Fibroblast of upper back skin (primary cell): ENCODE data around the gene OTUB1.

Experiments used
- DNase-seq: peaks from one replicate; pipeline ENCODE4 v3.0.0-alpha.2; 2013

The OTUB1 gene

DNA sequence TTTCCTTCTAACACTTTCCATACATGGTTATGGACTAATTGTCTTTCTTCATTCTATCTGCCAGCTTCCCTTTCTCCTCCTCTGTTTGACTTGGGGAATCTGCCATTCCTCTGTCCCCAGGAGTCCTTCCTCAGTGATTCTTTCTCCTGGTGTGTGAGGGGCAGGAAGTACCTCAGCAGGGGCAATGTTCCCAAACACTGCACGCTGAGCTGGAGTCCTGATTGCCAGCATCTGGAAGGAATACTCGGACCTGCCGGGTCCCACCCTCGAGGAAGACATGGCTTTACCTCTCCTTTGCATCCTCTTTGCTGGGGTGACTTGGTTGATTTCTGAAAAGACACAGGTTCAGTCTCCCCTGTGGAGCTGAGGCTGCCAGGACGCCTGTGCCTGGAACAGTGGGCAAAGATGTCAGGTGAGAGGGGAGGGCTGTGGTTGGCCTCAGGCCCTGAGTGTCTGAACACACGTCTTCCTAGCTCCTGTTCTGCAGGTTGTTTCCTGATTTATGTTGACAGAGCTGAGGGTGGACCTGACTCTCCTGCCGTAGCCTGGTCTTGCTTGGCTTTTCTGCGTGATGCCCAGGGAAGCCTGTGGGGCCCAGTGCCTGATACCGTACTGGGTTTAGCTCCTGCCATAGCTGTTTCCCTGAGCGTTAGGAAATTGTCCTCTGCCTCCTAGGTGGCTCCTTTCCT is 7.5 kb upstream of the OTUB1 start:
- no peak for DNase-seq

DNA sequence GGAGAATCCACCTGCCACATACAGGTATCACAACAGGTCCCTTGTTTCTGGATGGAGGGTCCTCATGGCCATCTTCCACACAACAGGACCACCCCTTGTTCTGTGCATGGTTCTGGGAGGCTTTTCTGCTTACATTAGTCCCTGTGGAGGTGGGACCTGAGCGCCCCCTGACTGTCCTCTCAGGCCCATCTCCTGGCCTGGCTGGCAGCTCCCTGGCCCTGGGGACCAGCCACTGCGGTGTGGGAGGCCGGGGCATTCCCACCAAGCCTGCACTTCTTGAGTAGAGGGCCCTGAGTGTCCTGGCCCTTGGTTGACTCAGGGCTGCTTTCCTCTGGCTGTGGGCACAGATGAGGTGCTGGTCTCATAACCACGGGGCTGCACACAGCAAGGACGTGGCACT is 6.8 kb upstream of the OTUB1 start:
- DNase-seq: no peak

DNA sequence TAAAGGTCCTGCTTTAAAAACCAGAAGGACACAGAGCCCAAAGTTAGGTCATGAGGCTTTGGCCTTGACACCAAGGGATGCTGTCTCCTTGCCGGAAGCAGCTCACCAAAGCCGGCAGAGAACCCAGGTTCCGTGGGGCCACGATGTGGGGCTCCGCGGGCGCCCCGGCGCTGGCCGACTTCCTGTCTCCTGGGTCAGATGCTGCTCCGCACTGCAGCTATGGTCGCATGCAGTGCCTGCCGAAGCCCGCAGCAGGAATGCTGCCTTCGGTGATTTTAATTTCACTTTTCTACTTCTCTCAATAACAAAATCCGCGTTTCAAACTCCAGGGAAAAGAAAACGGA is 454 bp upstream of the OTUB1 start:
- DNase-seq: no peak

DNA sequence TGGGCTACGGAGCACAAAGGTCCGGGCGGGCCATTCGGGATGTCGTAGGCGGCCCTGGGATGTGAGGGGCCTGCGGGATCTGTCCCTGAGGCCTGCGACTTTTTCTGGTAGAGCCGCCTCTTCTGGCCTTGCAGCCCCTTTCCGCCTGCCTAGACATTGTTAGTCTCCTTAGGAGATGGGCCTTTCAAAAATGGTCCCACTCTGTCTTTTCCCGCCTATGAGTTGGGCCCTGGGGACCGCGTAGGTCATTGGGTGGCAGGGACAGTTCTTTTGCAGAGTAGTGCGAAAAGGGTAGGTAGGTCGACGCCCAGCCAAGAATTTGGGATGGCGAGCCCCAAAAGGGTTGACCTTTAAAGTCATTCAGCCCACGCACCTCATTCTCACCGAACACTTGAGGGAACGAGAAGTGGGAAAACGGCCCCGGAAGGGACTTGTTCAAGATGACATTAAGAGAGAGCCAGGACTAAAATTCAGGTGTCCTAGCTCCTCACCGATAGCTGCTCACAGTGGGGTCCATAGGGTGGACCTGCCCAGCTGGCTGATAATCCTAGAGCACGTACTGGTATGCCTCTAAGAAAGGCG is 785 bp downstream of the OTUB1 start:
- no peak for DNase-seq

DNA sequence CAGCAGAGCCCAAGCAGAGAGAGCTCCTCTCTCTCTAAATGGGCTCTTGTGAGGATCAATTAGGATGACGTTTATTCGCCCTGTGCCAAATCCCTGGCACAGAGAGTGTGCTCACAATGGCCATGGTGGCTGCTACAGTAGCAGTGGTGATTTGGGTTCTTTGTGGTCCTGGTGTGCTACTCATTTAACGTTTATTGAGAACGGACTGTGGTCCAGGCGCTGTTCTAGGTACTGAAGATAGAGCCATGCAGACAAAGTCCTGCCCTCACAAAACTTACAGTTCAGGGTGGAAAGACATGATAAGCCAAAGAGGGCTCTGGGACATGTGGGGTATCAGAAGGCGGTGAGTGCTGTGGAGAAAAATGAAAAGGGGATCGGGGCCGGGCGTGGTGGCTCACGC is 5.3 kb downstream of the OTUB1 start:
- no peak for DNase-seq

DNA sequence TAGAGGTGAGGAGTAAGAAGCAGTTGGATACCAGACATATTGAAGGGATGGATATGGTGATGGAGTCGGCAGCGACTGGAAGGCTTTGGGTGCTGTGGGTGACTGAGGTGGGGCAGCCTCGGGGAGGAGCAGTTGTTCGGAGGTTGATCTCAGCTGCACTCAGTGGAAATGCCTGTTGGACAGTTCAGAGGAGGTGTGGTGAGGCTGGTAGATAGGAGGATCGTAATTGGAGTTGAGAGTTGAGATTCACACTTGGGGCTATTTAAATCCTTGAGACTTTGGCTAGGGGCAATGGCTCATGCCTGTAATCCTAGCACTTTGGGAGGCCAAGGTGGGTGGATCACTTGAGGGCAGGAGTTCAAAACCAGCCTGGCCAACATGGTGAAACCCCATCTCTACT is 6.9 kb downstream of the OTUB1 start:
- DNase-seq: no peak

DNA sequence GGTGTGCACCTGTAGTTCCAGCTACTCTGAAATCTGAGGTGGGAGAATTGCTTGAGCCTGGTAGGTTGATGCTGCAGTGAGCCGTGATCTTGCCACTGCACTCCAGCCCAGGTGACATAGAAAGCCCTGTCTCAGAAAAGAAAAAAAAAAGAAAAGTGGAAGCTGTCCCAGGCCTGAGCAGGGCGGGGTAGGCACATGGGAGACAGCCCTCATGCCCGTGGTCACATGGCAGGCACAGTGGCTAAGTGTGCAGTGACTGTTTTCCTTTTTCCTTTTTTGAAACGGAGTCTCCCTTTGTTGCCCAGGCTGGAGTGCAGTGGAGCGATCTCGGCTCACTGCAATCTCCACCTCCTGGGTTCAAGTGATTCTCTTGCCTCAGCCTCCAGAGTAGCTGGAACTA is 7.8 kb downstream of the OTUB1 start:
- DNase-seq: no peak

DNA sequence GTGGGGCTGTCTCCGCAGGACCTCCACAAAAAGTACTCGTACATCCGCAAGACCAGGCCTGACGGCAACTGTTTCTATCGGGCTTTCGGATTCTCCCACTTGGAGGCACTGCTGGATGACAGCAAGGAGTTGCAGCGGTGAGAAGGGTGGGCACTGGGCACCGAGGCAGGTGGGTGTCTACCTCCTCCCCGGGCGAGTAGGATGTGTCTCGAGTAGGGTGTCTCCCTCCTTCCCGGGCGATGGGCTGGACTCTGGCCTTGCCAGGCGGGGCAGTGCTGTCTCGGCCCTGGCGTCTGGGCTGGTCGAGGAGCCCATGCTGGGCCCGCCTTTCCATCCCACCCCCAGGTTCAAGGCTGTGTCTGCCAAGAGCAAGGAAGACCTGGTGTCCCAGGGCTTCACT is 10.3 kb downstream of the OTUB1 start:
- DNase-seq: no peak

DNA sequence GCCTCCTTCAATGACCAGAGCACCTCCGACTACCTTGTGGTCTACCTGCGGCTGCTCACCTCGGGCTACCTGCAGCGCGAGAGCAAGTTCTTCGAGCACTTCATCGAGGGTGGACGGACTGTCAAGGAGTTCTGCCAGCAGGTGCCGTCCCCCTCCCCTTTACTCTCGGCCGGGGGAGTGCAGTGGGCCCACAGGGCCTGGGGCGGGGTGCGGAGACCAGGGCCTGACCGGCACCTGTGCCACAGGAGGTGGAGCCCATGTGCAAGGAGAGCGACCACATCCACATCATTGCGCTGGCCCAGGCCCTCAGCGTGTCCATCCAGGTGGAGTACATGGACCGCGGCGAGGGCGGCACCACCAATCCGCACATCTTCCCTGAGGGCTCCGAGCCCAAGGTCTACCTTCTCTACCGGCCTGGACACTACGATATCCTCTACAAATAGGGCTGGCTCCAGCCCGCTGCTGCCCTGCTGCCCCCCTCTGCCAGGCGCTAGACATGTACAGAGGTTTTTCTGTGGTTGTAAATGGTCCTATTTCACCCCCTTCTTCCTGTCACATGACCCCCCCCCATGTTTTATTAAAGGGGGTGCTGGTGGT is 11.0 kb downstream of the OTUB1 start:
- no peak for DNase-seq

DNA sequence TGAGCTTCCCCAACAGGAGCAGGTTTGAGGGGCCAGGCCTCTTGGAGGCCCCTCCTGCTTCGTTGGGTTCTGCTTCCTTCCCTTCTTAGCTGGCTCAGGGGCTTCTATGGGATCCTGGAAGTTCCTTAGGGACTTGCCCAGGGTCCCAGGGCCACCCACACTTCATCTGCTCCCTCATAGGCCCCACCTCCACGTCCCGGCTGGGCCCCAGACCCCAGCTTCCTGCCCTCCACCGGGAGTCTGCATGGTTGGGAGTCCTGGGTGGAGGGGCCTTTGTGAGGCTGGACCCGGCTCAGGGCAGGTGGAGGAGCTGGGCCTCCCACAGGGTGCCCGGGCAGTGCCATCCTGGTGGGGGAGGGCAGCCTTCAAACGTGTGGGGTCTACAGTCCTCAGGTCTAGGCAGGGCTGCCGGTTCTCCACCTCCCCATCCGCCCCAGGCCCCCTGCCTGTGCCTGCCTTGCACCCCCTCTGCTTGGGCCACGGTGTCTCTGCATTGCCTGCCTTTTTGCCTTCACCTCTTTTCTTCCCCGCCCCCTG is 11.6 kb downstream of the OTUB1 start:
- no peak for DNase-seq

DNA sequence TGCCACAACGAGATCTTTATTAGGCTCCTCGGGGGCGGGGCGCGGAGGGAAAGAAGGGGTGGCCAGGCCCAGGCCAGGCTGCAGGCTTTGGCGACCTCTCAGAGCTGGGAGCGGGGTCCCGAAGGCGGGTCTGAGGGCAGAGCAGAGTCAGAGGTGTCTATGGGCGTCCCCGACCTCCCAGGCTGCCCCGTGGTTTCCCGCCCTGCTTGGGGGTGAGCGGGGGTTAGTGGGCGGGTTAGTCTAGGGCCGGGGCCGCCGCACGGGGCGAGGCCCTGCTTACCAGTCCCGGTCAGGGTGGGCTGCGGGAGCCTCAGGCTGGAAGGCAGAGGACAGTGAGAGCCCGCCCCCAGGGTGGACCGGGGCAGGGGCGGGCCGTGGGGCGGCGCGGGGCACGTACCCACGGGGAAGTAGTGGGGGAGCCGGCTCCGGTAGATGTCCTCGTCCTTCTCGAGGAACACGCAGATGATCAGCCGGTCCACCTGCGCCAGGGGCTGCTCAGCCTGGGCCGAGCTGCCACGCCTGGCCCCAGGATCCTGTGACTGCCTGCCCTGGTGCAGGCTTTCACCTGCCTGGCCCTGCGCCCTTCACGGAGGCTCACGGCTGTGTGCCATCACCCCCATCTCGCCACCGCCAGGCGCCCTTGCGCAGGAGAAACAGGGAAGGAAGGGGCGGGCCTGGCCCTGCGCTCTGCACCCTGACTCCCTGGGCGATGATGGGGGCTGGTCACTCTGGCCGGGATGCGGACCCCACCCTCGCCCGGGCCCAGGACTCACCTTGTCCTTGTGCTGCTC is 12.5 kb downstream of the OTUB1 start:
- DNase-seq: no peak

DNA sequence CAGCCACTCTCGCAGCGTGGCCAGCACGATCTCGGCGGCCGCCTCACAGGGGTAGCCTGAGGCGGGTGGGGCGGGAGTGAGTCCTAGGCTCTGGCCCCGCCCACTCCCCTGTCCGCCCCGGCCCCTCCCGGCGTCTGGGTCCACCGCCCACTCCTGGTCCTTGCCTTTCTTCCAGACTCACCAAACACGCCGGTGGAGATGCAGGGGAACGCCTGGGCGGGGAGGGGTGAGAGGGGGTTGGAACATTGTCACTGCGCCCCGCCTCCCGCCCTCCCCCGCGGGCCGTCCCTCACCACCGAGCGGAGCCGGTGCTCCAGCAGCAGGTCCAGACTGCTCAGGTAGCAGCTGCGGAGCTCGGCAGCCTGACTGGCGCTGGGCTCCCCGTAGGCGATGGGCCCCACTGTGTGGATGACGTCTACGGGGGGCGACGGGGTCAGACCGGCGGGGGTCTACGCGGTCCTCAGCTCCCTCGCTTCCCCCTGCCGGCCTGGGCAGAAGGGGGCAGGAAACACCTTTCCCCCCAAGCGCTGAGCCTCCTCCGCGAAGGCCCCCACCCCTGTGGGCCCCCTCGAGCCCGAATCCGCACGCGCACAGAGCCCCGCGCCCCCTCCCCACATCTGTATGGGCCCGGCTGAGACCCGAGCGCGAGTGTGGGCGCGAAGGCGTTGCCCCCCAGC is 13.2 kb downstream of the OTUB1 start:
- DNase-seq: peak; percentile 40

DNA sequence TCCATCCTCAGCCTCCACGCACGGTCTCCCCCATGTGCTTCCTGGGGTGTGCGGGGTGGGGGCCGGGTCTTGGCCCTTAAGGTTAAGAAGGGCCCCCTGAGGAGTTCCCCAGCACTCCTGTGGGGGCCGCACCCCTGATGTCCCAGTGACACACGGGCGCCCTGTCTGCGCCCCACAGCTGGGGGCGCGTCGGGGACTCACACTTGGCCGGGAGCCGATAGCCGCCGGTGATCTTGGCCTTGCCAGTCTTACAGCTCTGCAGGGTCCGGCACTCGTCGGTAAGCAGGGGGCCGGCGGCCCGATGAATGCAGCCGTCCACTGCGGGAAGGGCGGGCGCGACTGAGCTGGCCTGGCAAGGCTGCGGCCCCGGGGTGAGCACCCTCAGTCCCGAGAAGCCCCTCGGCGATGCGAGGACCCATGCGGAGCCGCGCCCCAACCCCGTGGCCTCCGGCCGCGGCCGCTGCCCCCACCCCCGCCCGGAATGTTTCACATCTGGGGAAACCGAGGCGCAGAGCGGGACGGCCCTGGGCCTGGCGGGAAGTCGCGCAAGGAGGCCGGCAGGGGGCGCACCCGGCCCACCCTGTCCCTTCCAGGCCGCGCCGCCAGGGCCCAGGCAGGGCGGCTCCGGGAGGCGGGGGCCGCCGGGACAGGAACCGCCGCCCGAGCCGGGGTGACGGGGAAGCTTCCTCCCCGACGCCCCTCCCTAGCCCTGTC is 13.9 kb downstream of the OTUB1 start:
- DNase-seq: peak; percentile 65

DNA sequence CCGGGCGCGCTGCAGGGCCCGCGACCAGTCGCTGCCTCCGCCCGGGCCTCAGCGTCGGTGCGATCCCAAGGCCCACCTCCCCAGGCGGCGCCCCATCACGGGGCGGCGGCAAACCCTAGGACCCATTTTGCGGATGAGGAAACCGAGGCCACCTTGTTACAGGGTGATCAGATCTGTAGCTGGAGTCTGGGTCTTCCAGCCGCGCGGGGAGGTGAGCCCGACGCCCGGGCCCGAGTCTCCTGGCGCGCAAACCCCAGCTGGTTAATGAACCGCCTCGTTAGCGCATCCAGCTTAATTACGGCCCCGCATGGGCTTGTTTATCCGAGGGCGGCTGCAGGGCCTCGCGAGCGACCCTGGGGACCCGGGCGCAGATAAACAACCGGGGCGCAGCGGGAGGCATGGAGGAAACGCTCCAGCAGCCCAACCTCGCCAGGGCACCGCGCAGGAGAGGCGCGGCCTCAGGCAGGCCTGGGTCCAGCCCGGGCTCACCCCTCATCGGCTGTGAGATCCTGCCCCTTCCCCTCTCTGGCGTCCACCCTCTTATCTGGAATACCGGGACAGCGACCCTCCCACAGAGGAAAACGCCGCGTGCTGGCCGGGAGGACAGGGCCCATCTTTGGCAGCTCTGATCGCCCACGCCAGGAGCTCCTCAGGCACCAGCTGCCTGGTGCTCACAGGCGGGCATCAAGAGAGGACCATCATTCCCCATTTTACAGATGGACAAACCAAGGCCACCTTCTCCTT is 14.7 kb downstream of the OTUB1 start:
- DNase-seq: no peak

DNA sequence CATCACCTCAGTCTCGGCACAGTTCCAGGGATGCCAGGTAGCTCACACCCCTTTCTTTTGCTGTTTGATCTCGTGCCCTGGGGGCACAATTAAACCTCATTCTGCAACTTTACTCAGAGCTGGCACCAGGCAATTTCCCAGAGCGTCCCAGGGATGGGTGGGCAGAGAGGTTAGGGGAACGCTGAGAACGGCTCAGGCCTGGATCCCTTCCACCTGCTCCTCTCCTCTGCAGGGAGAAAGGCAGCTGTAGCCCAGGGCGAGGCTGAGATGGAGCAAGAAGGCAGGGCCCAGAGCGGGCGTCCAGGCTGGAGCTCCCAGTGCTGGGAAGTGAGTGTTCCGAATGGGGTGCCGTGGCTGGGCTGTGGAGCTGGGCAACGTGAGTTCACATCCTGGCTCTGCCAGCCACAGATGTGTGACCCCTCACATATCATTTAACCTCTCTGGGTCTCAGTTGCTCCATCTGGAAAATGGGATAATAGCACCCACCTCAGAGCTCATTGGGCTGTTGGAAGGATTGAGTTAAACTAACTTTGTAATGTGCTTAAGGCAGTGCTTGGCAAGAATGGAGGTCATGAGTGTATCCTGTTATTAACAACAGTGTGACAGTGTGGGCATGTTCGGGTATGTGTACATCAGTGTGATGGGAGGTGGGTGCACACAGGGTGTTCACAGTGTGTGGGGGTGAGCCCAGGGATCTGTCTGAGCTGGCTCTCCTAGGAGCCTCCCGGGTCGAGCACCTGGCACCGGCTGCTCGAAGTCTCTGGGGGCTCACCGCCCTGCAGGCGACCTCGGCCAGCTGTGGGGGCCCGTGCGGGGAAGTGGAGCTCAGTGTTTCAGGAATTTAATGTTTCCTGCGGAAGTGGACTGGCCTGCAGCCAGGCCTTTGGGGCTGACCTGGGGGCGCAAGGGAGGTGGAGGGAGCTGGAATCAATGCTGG is 15.5 kb downstream of the OTUB1 start:
- peak; percentile 55 for DNase-seq

DNA sequence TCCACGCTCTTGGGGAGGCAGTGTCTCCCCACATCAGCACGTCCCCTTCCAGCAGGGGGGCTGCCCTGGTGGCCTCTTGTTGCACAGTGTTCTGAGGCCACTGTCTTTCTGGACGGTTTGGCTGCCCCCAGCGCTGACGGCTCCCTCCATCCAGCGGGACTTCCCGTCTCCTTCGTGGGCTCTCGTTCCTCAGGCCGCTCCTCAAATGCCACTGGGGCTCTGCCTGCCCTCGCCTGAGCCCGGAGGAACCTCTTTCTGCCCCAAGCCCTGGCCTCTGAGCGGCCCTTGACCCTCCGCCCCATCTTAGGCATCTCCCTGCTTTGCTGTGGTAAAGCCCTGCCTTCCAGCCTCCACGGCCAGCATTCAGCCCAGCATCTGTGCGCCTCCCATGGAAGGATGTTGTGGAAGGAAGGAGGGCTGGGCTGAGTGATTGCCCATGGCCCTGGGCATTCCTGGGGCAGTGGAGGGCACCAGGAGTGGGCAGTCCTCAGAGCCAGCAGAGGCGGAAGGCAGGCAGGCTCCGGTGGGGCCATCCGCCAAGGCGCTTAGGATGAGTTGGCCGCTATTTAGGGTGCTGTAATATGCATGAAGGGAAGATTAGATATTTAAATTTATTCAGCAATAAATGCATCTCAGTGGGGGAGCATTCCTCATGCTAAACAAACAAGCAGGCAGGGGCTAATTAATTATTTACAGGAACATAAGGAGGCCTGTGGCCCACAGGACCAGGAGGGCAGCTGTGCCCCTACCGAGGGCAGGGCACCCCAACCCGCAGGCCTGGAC is 17.8 kb downstream of the OTUB1 start:
- DNase-seq: no peak

DNA sequence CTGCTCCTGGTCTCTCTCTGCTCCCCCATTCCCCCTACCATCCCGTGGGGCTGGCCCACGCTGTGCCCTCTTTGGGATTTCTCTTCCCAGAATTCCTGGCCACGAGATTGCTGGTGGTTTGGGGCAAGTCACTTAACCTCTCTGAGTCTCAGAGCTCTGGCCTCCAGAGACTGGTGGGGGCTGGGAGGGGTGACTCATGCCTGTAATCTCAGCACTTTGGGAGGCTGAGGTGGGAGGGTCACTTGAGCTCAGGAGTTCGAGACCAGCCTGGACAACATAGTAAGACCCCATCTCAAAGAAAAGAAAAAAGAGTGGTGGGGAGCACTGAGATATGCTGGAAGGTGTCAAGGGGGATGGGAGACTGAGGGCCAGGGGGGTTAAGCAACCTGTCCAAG is 18.3 kb downstream of the OTUB1 start:
- no peak for DNase-seq

DNA sequence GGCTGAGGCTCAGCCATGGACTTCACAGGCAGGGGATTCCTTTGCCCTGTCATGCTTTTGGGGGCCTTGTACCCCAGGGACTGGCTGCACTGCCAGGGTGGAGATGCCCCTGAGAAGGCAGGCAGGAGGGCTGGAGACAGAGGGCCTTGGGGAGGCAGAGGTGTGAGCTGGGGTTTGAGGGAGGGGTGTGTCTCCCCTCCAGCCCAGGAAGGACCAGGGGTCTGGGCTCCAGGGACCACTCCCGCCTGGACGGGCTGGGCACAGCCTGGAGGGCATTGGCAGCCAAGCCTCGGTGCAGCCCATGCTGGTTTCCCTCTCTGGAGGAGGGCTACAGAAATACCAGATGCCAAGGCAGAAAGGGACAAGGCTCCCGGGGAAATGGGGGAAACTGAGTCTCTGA is 19.5 kb downstream of the OTUB1 start:
- DNase-seq: no peak

DNA sequence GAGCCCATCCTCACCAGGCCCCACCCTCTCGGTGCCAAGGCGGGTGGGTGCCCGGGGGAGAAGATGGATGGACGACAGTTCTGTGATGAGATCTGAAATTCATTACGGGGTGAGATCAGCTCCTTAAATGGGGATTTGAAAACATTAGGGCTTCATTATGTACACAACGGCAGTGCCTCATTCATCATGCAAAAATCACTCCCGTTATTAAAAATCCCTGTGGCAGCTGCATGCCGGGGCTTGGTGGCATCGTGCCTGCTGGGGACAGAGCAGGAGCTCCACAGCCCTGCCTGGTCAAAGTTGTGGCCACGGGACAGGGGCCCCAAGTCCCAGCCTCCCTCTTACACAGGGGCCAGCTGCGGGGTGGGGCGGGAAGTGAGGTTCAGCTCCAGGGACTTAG is 20.2 kb downstream of the OTUB1 start:
- no peak for DNase-seq

DNA sequence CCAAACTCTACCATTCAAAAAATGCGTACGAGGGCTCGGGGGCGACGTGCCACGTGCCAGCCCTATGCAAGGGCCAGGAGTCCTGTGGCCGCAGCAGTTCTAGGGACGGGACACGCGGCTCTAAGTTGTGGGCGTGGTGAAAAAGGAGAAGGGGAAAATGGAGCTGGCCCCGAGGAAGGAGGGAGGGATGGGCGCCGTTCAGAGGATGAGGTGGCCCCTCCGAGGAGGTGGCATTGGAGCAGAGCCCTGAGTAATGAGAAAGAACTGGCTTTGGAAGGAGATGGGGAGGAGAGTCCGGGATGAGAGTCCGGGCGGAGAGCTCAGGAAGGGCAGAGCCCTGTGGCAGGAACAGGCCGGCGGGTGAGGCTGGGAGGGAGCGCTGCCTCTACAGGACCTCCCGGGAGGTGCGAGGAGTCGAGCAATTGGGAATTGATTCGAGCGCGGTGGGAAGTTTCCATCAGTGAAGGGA is 21.0 kb downstream of the OTUB1 start:
- no peak for DNase-seq
